ENCODE measurements around the gene ZBTB7A. TPM values are rescaled to one million over a fixed set of nuclear protein-coding genes. Genes with fewer than 3 reads are reported as not detected.

The ZBTB7A gene
- total RNA-seq, 1 experiment from 2014 or later = 49.5 TPM

DNA sequence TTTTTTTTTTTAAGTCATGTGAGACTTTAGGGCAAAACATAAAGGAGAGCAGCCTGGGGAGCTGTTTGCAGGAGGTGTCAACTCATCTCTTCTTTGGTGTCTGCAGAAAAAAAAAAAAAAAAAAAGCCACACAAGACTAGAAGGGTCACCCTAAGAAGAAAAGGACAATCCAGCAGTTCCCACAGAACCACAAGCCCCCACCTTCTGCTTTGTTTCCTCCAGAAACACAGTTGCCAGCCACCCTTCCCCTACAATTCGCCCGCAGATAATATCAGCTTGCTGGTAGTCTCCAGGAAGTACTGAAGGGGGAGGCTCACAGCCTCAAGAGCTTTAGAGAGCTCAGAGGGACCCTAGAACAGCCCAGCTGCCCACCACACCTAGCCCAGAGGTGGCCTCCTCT, 22.3 kb upstream of the ZBTB7A start:
- no peak for TF ChIP-seq FOSL1 (IDR thresholded peaks at IDR 0.05; ENCODE audit: low read depth)
- TF ChIP-seq, protein P1, sequence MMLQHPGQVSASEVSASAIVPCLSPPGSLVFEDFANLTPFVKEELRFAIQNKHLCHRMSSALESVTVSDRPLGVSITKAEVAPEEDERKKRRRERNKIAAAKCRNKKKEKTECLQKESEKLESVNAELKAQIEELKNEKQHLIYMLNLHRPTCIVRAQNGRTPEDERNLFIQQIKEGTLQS (IDR thresholded peaks at IDR 0.05) = no peak
- intact Hi-C loops (cut with micrococcal nuclease) = no loop called here
- Histone ChIP-seq H4K20me1 (ENCODE audit: insufficient read depth) (no peaks in the 10 kb centered on the region), H3K4me3 (replicated peaks in 1 of 2; ENCODE audit: low read depth in 1 of 2, low read length in 2 of 2) (no peak overlapping the region), H3K27ac (ENCODE audit: low read depth, low read length) (no peak overlapping the region), H3K4me1 (ENCODE audit: control insufficient read depth in 1 of 2, insufficient read depth in 2 of 2, low read length in 2 of 2) (peaks cover 0 to 8% of the 10 kb centered on the region in 2 experiments; a peak in 2 of 4 replicates), H3K36me3 (ENCODE audit: control insufficient read depth in 1 of 2, insufficient read depth in 2 of 2, low read length in 2 of 2) (no peaks in the 10 kb centered on the region; a peak in 1 of 4 replicates), H2AFZ (ENCODE audit: low read depth, low read length, poor library complexity, severe bottlenecking) (no peak overlapping the region), H3K4me2 (ENCODE audit: low read length) (no peak overlapping the region), H3K27me3 (ENCODE audit: insufficient read depth, low read length) (no peaks in the 10 kb centered on the region), H3K9me3 (ENCODE audit: control insufficient read depth in 1 of 2, insufficient read depth in 1 of 2, low read depth in 1 of 2, low read length in 2 of 2) (no peaks in the 10 kb centered on the region), H3K79me2 (ENCODE audit: insufficient read depth, low read length) (no peaks in the 10 kb centered on the region), H3K9me2 (ENCODE audit: insufficient read depth) (no peaks in the 10 kb centered on the region), H3K9ac (ENCODE audit: low read length) (no peak overlapping the region)
- ChIA-PET POLR2A (no interaction called here), RAD21 (ENCODE audit: low non-redundant PET in 1 of 2, low total read pairs in 2 of 2, uncharacterized antibody in 2 of 2, unreplicated experiment in 2 of 2) (no interaction called here), CTCF (no interaction called here)
- DNase-seq (ENCODE audit: low read depth, low spot score) (no peak), ATAC-seq (no peak)
- BruUV-seq (replicated peaks) = no TSS peak

DNA sequence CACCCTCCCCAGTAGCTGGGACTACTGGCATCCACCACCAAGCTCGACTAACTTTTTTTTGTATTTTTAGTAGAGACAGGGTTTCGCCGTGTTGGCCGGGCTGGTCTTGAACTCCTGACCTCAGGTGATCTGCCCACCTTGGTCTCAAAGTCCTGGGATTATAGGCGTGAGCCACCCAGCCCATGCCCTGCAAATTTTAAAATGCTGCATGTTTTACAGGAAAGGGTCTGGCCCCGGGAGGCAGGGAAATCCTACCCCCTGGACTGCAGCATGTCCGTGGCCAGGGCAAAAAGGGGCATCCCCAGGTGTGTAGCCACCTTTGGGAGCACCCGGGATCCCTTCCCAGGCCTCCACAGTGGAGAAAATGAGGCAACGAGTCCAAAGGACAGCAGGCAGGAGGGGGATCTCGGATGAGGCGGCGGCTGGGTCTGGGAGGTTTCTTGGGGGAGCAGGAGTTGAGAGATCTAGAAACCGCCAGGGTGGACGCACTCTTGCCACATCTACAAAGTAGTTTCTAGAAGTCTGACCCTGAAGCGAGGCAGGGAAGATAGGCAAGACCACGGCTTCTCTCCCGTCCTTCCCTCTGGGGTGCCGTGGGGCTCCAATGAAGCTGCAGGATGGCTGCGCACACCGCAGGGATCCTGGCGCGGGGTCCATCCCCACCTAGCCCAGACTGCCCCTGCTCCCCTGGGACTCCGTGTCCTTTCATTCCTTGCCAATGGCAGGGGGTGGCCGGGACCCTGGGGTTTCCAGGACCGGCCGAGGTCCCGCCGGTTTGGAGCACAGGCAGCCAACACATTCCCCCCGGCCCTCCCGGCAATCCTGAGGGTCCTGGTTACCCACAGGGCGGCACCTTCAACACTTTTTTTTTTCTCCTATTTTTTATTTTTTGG, 21.3 kb upstream of the ZBTB7A start:
- no peaks in the 10 kb centered on the region; a peak in 1 of 4 replicates for H3K36me3 ChIP-seq (ENCODE audit: control insufficient read depth in 1 of 2, insufficient read depth in 2 of 2, low read length in 2 of 2)
- POLR2A ChIA-PET = no interaction called here
- H3K9me2 ChIP-seq (ENCODE audit: insufficient read depth) = no peaks in the 10 kb centered on the region
- no peak overlapping the region for H3K9ac ChIP-seq (ENCODE audit: low read length)
- no peak overlapping the region for H3K4me2 ChIP-seq (ENCODE audit: low read length)
- intact Hi-C loops (cut with micrococcal nuclease) = no loop called here
- CTCF ChIA-PET = no interaction called here
- no peak overlapping the region for H3K27ac ChIP-seq (ENCODE audit: low read depth, low read length)
- DNase-seq (ENCODE audit: low read depth, low spot score) = no peak
- RAD21 ChIA-PET (ENCODE audit: low non-redundant PET in 1 of 2, low total read pairs in 2 of 2, uncharacterized antibody in 2 of 2, unreplicated experiment in 2 of 2) = no interaction called here
- H2AFZ ChIP-seq (ENCODE audit: low read depth, low read length, poor library complexity, severe bottlenecking) = no peak overlapping the region
- H3K27me3 ChIP-seq (ENCODE audit: insufficient read depth, low read length) = no peaks in the 10 kb centered on the region
- TF ChIP-seq POLR2AphosphoS5 (IDR thresholded peaks at IDR 0.05; ENCODE audit: low read depth, low read length) = peak; percentile 45; the same call in 1 of the 2 replicates
- no peak for TF ChIP-seq ZFX (IDR thresholded peaks at IDR 0.05)
- peaks cover 0 to 8% of the 10 kb centered on the region in 2 experiments; a peak in 2 of 4 replicates for H3K4me1 ChIP-seq (ENCODE audit: control insufficient read depth in 1 of 2, insufficient read depth in 2 of 2, low read length in 2 of 2)
- no peaks in the 10 kb centered on the region for H4K20me1 ChIP-seq (ENCODE audit: insufficient read depth)
- BruUV-seq (replicated peaks) = TSS peak; percentile 25
- H3K9me3 ChIP-seq (ENCODE audit: control insufficient read depth in 1 of 2, insufficient read depth in 1 of 2, low read depth in 1 of 2, low read length in 2 of 2) = no peaks in the 10 kb centered on the region
- H3K79me2 ChIP-seq (ENCODE audit: insufficient read depth, low read length) = no peaks in the 10 kb centered on the region
- H3K4me3 ChIP-seq (replicated peaks in 1 of 2; ENCODE audit: low read depth in 1 of 2, low read length in 2 of 2) = no peak overlapping the region
- ATAC-seq = no peak
